ENCODE results near the gene RPS16.
A peak's percentile ranks its signal among the peaks of the same experiment; 100 is the strongest.

The RPS16 gene

GRCh38 chr19:39403331-39404312 lies 32.1 kb downstream of the RPS16 start (continued):
- TF ChIP-seq ZNF48 (tag by site-specific recombination; IDR thresholded peaks at IDR 0.05) (no peak), ZNF335 (tag by site-specific recombination; conservative IDR thresholded peaks at IDR 0.05) (peak; percentile 90), ZNF660 (tag by site-specific recombination; IDR thresholded peaks at IDR 0.05) (peak; percentile 79), ZNF501 (tag by site-specific recombination; IDR thresholded peaks at IDR 0.05) (peak; percentile 82), ZNF707 (tag by site-specific recombination; IDR thresholded peaks at IDR 0.05) (no peak), ZSCAN23 (tag by site-specific recombination; IDR thresholded peaks at IDR 0.05) (0 out of 2 replicates have a peak, but pooled peaks have one; percentile 28), ZNF394 (tag by site-specific recombination; IDR thresholded peaks at IDR 0.05; ENCODE audit: borderline replicate concordance) (peak; percentile 58), ZNF621 (tag by site-specific recombination; IDR thresholded peaks at IDR 0.05) (no peak), ZNF221 (tag by site-specific recombination; IDR thresholded peaks at IDR 0.05; ENCODE audit: borderline replicate concordance) (peak; percentile 67), ZNF146 (tag by site-specific recombination; IDR thresholded peaks at IDR 0.05) (no peak), ZNF398 (tag by site-specific recombination; IDR thresholded peaks at IDR 0.05) (peak; percentile 98), PRDM4 (tag by site-specific recombination; IDR thresholded peaks at IDR 0.05) (peak; percentile 56), SALL2 (tag by site-specific recombination; IDR thresholded peaks at IDR 0.05; ENCODE audit: borderline replicate concordance) (no peak), ZNF768 (tag by site-specific recombination; IDR thresholded peaks at IDR 0.05) (no peak), ZNF654 (tag by site-specific recombination; IDR thresholded peaks at IDR 0.05; ENCODE audit: low read depth) (no peak; the same call in 1 of the 2 replicates), ZBTB8A (tag by site-specific recombination; IDR thresholded peaks at IDR 0.05) (peak; percentile 67), ZNF341 (tag by site-specific recombination; IDR thresholded peaks at IDR 0.05; ENCODE audit: low read depth) (peak; percentile 93), ZIC2 (tag by site-specific recombination; IDR thresholded peaks at IDR 0.05) (peak; percentile 88), ZBTB44 (tag by site-specific recombination; IDR thresholded peaks at IDR 0.05) (no peak), ZNF624 (tag by site-specific recombination; IDR thresholded peaks at IDR 0.05) (no peak), ZNF488 (tag by site-specific recombination; IDR thresholded peaks at IDR 0.05) (no peak), ZNF600 (tag by site-specific recombination; IDR thresholded peaks at IDR 0.05) (peak; percentile 95), PRDM1 (tag by site-specific recombination; IDR thresholded peaks at IDR 0.05) (no peak), ZNF785 (tag by site-specific recombination; IDR thresholded peaks at IDR 0.05) (no peak), GLIS1 (tag by site-specific recombination; IDR thresholded peaks at IDR 0.05) (peak; percentile 89), BCL11A (tag by site-specific recombination; IDR thresholded peaks at IDR 0.05; ENCODE audit: low read depth) (peak; percentile 82; the same call in 1 of the 2 replicates)
- TF ChIP-seq, protein P1, sequence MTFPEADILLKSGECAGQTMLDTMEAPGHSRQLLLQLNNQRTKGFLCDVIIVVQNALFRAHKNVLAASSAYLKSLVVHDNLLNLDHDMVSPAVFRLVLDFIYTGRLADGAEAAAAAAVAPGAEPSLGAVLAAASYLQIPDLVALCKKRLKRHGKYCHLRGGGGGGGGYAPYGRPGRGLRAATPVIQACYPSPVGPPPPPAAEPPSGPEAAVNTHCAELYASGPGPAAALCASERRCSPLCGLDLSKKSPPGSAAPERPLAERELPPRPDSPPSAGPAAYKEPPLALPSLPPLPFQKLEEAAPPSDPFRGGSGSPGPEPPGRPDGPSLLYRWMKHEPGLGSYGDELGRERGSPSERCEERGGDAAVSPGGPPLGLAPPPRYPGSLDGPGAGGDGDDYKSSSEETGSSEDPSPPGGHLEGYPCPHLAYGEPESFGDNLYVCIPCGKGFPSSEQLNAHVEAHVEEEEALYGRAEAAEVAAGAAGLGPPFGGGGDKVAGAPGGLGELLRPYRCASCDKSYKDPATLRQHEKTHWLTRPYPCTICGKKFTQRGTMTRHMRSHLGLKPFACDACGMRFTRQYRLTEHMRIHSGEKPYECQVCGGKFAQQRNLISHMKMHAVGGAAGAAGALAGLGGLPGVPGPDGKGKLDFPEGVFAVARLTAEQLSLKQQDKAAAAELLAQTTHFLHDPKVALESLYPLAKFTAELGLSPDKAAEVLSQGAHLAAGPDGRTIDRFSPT (tag by site-specific recombination; IDR thresholded peaks at IDR 0.05), result peak; percentile 90
- TF ChIP-seq, protein P2, sequence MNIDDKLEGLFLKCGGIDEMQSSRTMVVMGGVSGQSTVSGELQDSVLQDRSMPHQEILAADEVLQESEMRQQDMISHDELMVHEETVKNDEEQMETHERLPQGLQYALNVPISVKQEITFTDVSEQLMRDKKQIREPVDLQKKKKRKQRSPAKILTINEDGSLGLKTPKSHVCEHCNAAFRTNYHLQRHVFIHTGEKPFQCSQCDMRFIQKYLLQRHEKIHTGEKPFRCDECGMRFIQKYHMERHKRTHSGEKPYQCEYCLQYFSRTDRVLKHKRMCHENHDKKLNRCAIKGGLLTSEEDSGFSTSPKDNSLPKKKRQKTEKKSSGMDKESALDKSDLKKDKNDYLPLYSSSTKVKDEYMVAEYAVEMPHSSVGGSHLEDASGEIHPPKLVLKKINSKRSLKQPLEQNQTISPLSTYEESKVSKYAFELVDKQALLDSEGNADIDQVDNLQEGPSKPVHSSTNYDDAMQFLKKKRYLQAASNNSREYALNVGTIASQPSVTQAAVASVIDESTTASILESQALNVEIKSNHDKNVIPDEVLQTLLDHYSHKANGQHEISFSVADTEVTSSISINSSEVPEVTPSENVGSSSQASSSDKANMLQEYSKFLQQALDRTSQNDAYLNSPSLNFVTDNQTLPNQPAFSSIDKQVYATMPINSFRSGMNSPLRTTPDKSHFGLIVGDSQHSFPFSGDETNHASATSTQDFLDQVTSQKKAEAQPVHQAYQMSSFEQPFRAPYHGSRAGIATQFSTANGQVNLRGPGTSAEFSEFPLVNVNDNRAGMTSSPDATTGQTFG (tag by site-specific recombination; IDR thresholded peaks at IDR 0.05; ENCODE audit: borderline replicate concordance), result no peak
